ENCODE results near the gene RCHY1.

DNA sequence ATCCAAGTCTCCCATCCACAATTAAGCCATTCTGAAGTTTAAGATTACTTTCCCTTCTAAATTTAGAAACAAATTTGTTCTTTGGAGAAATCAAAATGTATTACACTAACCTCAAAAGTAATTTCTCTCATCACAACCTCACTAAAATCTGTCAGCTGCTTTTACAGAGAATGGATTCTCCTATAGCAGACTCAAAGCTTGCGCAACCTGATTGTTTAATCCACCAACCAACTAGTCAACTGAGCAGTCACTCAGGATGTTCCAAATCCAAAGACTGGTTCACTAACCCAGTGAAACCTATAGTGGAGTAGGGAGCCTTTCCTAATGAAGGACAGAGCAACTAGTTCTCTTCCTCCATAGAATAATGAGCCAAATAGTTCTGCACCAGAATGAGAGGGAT is 44.3 kb downstream of the RCHY1 start:
- no peak for TF ChIP-seq EZH2 (IDR thresholded peaks at IDR 0.05; ENCODE audit: borderline replicate concordance, low read length)
- TF ChIP-seq, protein P1, sequence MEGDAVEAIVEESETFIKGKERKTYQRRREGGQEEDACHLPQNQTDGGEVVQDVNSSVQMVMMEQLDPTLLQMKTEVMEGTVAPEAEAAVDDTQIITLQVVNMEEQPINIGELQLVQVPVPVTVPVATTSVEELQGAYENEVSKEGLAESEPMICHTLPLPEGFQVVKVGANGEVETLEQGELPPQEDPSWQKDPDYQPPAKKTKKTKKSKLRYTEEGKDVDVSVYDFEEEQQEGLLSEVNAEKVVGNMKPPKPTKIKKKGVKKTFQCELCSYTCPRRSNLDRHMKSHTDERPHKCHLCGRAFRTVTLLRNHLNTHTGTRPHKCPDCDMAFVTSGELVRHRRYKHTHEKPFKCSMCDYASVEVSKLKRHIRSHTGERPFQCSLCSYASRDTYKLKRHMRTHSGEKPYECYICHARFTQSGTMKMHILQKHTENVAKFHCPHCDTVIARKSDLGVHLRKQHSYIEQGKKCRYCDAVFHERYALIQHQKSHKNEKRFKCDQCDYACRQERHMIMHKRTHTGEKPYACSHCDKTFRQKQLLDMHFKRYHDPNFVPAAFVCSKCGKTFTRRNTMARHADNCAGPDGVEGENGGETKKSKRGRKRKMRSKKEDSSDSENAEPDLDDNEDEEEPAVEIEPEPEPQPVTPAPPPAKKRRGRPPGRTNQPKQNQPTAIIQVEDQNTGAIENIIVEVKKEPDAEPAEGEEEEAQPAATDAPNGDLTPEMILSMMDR (IDR thresholded peaks at IDR 0.05; ENCODE audit: low read length): no peak
